Fibroblast of gingiva (primary cell): ENCODE measurements around the gene OSBPL8.
"Not testable (repeated sequence)": the region's sequence is repeated elsewhere in the genome, so short reads cannot be mapped to it uniquely, and the experiment has no call there.

ENCODE experiments used
- DNase-seq: peaks from one replicate; pipeline ENCODE4 v3.0.0-alpha.2; 2011; ENCODE audit warnings: low read depth

Gene OSBPL8

GRCh38 chr12:76422154-76422542 is 137.4 kb downstream of the OSBPL8 start:
- no peak for DNase-seq

- no peak for DNase-seq
Observed at GRCh38 chr12:76421046-76421445, 138.5 kb downstream of the OSBPL8 start.

GRCh38 chr12:76420222-76420621 is 139.3 kb downstream of the OSBPL8 start:
- no peak for DNase-seq

GRCh38 chr12:76417116-76417515 is 142.5 kb downstream of the OSBPL8 start:
- DNase-seq, result no peak

GRCh38 chr12:76413121-76413520 is 146.4 kb downstream of the OSBPL8 start:
- DNase-seq, result no peak

- DNase-seq, result no peak
Observed at GRCh38 chr12:76410781-76411180, 148.8 kb downstream of the OSBPL8 start.

- DNase-seq, result no peak
Observed at GRCh38 chr12:76410371-76410770, 149.2 kb downstream of the OSBPL8 start.

- DNase-seq, result no peak
Observed at GRCh38 chr12:76409074-76409473, 150.5 kb downstream of the OSBPL8 start.

- DNase-seq, result no peak
Observed at GRCh38 chr12:76407710-76408109, 151.9 kb downstream of the OSBPL8 start.

- no peak for DNase-seq
Observed at GRCh38 chr12:76402259-76402658, 157.3 kb downstream of the OSBPL8 start.

GRCh38 chr12:76400136-76400535 is 159.4 kb downstream of the OSBPL8 start:
- DNase-seq, result no peak

GRCh38 chr12:76399040-76399439 is 160.5 kb downstream of the OSBPL8 start:
- DNase-seq, result no peak

GRCh38 chr12:76398106-76398505 is 161.5 kb downstream of the OSBPL8 start:
- DNase-seq, result no peak

- no peak for DNase-seq
Observed at GRCh38 chr12:76391461-76391860, 168.1 kb downstream of the OSBPL8 start.

- DNase-seq, result no peak
Observed at GRCh38 chr12:76387614-76388013, 172.0 kb downstream of the OSBPL8 start.

- DNase-seq, result no peak
Observed at GRCh38 chr12:76384560-76384959, 175.0 kb downstream of the OSBPL8 start.

GRCh38 chr12:76383988-76384387 is 175.6 kb downstream of the OSBPL8 start:
- no peak for DNase-seq

- DNase-seq, result no peak
Observed at GRCh38 chr12:76379261-76379660, 180.3 kb downstream of the OSBPL8 start.

GRCh38 chr12:76376876-76377275 is 182.7 kb downstream of the OSBPL8 start:
- not testable (repeated sequence) for DNase-seq

GRCh38 chr12:76375939-76376338 is 183.6 kb downstream of the OSBPL8 start:
- DNase-seq, result peak; percentile 39

- no peak for DNase-seq
Observed at GRCh38 chr12:76375470-76375869, 184.1 kb downstream of the OSBPL8 start.

GRCh38 chr12:76374386-76375020 is 185.1 kb downstream of the OSBPL8 start:
- DNase-seq, result no peak

- no peak for DNase-seq
Observed at GRCh38 chr12:76368230-76368629, 191.3 kb downstream of the OSBPL8 start.

GRCh38 chr12:76366163-76366562 is 193.4 kb downstream of the OSBPL8 start:
- DNase-seq, result no peak

- DNase-seq, result not testable (repeated sequence)
Observed at GRCh38 chr12:76364131-76364530, 195.4 kb downstream of the OSBPL8 start.
